Stimulated activated CD4-positive, alpha-beta T cell treated with anti-CD3 and anti-CD28 coated beads, Interleukin-4, amount 100 ng/mL, for 1 hour (primary cell): Measurements from ENCODE around the gene DPF3.

Experiments used
- DNase-seq: peaks from one replicate; pipeline ENCODE4 v3.0.0-alpha.2; 2020

The DPF3 gene

GRCh38 chr14:72610831-72611200 lies 283.1 kb downstream of the DPF3 start:
- no peak for DNase-seq

DNA sequence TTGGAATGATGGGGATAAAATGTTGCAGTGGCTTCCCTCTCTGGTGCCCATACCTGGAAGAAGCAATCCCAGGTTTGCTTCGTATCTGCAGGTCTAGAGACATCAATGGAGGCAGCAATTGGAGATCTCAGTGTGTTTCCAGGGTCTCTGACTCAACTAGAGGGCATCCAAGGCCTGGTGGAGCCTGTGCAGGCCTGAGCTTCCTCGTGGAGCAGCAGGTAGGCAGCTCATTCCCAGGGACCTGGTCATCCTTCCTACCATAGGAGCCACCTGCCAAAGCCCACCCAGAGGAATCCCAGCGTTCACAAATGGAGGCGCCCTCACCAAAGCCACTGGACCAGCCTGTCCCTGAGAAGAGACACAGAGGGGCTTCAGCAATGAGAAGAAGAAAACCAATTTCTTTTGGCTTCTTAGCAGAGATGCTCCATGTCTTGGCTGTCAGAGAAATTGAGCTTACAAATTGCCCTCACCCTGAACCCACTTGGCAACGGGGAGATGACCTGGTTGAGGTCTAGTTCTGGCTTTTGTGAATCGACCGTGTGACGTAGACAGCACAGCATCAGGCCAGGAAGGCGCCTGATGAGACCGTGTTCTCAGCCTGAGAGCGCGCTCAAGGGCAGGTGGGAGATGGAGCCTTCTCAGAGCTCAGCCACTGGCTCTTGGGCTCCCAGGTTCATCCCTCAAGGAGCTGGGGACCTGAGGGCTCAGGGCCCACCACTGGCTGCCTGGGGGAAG lies 283.6 kb downstream of the DPF3 start:
- DNase-seq, result no peak

- no peak for DNase-seq
Measured at GRCh38 chr14:72609205-72609916, 284.5 kb downstream of the DPF3 start.

DNA sequence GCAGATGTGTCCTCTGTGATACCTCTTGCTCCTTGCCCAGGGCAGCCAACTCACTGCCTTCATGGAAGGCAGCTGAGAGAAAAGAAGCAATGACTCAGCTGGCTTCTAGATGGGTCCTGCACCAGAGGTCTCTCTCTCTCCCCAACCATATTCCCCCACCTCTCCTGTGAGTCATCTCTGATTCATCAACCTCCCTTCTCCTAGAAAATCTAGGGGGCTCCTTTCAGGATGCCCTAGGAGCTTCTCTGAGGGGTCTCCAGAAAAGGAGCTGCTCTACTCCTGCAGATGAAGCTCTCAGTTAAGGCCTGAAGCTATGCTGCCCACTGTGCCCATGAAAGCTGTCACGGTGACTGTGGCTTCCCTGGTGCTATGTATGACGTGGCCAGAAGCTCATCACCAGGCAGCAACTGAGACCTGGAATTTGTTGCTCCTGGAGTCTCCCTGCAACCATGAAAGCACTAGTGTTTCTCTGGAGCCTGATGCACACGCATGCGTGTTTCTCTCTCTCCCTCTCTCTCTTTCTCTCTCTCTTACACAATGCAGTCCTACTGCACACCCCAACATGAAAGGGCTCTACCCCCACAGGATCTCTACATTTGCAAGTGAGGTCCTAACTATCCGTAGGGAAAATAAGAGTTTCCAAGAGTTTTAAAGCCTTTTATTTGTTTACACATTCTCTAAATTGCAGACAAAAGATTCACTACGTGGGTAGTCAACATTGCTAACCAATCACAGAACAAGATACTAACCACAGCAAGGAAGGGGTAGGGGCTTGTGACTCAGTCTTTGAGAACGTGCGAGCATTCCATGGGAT lies 285.3 kb downstream of the DPF3 start:
- DNase-seq, result no peak

- no peak for DNase-seq
Measured at GRCh38 chr14:72607386-72608130, 286.3 kb downstream of the DPF3 start.

- DNase-seq, result no peak
Measured at GRCh38 chr14:72606879-72607278, 287.0 kb downstream of the DPF3 start.

DNA sequence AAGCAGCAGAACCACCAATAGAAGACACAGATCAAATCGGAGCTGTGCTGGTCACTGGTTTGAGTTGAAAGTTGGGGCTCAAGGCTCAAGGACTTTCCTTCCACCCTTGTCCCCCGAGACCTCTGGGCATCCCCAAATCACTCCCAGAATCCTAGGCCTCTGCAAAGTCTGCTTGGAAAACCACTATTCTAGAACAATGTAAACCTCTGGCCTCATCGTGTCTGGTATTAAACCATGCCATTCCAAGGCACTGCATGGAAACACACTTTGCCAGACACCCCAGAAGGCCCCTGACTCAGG lies 288.0 kb downstream of the DPF3 start:
- no peak for DNase-seq

- no peak for DNase-seq
Measured at GRCh38 chr14:72605096-72605920, 288.6 kb downstream of the DPF3 start.

DNA sequence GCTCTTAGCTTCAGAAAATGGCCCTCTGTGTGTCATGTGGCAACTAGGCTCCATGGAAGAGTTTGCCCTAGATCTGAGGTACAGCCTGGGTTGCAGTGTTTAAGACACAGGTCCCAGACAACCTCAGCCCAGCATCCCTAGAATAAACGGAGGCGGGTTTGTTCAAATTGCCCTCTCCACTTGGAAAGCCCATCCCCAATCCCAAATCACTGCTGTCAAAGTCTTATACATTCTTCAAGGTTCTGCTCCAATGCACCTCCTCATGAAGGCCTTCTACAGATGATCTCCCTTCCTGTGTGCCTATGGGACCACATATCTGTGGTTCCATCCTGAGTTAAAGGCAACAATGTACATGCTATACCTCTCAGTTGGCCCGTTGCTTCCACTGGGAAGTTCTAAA lies 289.8 kb downstream of the DPF3 start:
- DNase-seq, result no peak

DNA sequence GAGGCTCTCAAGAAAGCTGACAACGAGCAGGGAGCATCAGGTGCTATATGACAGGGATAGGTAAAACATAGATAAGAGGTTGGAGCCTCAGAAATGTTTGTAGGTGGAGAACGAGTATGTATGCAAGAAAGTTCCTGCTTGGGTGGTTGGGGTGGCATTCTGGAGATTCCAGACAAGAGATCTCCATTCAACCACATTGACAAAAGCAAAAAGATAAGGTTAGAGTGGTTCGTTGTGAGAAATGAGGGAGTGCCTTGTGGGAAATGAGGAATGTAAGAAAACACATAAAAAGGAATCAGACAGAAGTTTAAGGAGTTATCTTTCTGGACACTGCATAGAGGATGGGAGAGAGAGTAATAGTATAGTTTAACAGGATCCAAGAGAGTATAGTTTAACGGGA lies 290.3 kb downstream of the DPF3 start:
- no peak for DNase-seq

- no peak for DNase-seq
Measured at GRCh38 chr14:72600551-72601330, 293.2 kb downstream of the DPF3 start.

DNA sequence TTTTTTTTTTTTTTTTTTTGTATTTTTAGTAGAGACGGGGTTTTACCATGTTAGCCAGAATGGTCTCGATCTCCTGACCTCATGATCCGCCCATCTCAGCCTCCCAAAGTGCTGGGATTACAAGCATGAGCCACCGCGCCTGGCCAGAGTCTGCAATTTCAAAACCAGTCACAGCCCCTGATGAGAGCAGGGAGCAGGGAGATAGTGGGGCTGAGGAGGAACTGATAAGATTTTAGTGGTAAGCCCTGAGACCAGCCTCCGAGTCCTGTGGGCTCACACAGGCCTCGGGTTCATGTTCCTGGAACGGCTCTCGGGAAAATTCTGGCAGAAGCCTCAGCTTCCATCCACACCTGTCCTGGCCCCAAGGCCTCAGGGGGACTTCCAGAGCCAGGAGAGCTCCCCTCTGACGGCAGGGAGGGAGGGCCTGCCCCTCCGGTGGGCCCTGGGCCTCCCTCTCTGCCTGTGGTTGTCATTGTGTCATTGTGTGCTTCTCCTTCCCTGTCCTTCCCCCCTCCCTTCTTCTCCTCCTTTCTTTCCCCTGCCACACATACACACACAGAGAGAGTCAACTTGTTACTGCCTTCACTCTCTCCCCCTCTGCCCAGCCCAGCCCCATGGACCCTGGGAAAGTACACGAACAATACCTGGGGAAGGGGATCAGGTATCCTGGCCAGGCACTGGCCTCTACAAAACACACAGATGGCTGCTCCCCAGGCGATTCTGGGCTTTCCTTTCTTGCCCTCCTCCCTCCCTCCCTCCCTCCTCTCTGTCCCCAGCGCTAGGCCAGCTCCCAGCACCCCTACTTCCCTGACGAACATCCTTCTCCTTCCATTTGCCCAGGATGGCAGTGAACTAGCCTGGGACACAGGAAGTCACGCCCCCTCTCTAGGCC lies 294.1 kb downstream of the DPF3 start:
- no peak for DNase-seq

- DNase-seq, result no peak
Measured at GRCh38 chr14:72598306-72598705, 295.6 kb downstream of the DPF3 start.

DNA sequence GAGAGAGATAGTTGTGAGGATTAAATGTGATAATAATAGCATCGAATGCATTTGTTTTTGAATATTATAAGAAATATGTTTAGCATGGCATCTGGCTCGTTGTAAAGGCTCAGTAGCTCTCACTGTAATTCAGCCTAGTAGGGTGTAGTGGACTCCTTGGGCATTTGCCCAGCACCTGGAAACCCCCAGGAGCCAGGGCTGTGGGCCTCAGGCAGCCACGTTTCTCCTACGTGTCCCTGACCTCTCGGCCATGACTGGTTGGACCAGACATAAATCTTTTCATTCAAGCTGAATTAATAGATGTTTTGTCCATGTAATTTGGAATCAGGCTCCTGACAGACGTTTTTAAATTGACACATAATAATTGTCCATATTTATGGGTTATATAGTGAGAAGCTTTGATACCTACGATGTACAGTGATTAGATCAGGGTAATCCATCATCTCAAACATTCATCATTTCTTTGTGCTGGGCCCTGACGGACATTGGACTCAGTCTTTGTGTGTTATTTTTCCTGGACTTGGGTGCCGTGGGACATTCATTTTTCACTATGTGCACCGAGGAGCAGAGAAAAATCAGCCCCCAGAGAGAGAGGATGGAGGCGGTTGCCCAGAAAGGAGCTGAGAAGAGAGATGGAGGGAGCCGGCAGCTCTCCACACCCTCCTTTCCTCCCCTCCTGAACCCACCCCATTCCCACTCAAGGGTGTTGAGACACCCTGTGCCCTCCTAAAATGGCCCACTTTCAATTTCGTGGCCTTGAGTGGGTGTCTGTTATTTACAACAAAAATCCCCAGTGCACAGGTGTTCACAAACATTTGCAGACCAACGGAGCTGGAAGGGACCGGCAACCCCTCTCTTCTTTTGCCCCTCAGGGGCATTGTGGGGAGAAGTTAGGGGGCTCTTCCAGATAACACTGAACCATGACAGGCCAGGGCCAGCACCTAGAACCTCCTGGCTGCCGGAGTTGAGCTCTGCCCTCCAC lies 296.4 kb downstream of the DPF3 start:
- no peak for DNase-seq

- DNase-seq, result no peak
Measured at GRCh38 chr14:72595152-72595862, 298.6 kb downstream of the DPF3 start.

GRCh38 chr14:72594099-72594901 lies 299.6 kb downstream of the DPF3 start:
- DNase-seq, result no peak

DNA sequence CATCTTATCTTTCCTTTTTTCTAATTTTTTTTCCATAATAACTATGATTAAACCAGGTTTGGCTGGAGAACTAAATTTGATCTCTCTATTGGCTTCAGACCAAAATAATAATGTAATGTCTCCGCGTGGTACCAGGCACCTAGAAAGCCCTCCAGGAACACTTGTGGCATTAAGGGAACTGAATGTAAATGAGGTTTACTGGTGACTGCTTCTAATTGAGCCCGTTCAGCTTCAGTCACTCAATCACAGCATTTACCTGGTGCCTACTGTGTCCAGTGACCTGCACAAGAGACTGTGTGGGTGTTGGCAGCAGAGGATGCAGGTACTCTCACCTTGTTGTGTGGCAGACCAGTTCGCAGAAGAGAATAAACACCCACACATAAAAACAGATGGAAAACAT lies 302.5 kb downstream of the DPF3 start:
- no peak for DNase-seq

DNA sequence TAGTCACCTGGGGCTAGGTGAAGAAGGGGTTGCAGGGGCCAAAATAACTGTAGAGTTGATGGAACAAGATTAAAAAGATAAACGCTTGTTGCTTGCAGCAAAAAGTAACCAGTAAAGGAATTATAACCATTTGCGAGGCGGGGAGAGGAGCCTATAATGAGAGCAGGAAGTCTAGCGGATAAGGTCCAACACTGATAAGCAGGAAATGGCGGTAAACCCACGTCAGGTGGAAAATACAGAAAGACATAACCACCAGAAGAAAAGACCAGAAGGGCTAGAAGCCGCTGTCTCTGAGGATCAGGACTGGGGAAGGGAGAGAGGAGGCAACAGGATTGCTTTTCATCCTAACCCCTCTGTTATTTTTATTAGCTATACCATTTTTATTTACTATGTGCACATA lies 303.3 kb downstream of the DPF3 start:
- no peak for DNase-seq
